ENCODE data around the gene SLC27A5. TPM values are rescaled to one million over a fixed set of nuclear protein-coding genes. Genes with fewer than 3 reads are reported as not detected.
"Not testable (repeated sequence)": the region's sequence is repeated elsewhere in the genome, so short reads cannot be mapped to it uniquely, and the experiment has no call there.

Gene SLC27A5
- total RNA-seq, 1 experiment from 2014 or later, result 24.9 TPM

DNA sequence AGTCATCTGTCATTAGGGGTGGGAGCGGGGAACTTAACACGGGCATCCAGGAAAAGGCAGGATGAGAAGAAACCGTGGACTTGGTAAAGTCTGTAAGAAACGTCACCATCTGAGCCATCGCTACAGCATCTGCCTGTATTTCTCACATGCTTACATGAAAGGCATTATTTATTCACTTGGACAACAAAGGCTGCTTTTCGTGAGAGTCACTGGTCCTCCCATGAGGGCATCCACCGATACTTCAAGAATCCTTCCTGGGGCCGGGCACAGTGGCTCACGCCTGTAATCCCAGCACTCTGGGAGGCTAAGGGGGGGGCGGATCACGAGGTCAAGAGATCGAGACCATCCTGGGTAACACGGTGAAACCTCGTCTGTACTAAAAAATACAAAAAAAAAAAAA lies 19.5 kb downstream of the SLC27A5 start:
- Histone ChIP-seq H3K9me3 (ENCODE audit: low read depth, low read length, poor library complexity, severe bottlenecking) (no peaks in the 10 kb centered on the region), H3K27ac (ENCODE audit: low read depth, low read length, poor library complexity, severe bottlenecking) (no peak overlapping the region), H3K27me3 (replicated peaks; ENCODE audit: insufficient read depth, low read depth, low read length, poor library complexity) (no peaks in the 10 kb centered on the region), H3K4me3 (ENCODE audit: low read depth, low read length, poor library complexity, severe bottlenecking) (no peak overlapping the region), H3K36me3 (ENCODE audit: insufficient read depth, low read length, poor library complexity, severe bottlenecking) (no peaks in the 10 kb centered on the region), H3K4me1 (ENCODE audit: insufficient read depth, low read length, poor library complexity, severe bottlenecking) (no peaks in the 10 kb centered on the region)
- ChIA-PET CTCF (no interaction called here), POLR2A (ENCODE audit: low non-redundant PET) (no interaction called here)
- no peak for DNase-seq (ENCODE audit: low spot score)
- intact Hi-C loops (cut with micrococcal nuclease; ENCODE audit: unreplicated experiment), result no loop called here
- BruUV-seq (replicated peaks), result no TSS peak
- no peak for TF ChIP-seq EZH2 (IDR thresholded peaks at IDR 0.05; ENCODE audit: borderline replicate concordance, low read depth, low read length, poor library complexity, severe bottlenecking)
- TF ChIP-seq, protein P1, sequence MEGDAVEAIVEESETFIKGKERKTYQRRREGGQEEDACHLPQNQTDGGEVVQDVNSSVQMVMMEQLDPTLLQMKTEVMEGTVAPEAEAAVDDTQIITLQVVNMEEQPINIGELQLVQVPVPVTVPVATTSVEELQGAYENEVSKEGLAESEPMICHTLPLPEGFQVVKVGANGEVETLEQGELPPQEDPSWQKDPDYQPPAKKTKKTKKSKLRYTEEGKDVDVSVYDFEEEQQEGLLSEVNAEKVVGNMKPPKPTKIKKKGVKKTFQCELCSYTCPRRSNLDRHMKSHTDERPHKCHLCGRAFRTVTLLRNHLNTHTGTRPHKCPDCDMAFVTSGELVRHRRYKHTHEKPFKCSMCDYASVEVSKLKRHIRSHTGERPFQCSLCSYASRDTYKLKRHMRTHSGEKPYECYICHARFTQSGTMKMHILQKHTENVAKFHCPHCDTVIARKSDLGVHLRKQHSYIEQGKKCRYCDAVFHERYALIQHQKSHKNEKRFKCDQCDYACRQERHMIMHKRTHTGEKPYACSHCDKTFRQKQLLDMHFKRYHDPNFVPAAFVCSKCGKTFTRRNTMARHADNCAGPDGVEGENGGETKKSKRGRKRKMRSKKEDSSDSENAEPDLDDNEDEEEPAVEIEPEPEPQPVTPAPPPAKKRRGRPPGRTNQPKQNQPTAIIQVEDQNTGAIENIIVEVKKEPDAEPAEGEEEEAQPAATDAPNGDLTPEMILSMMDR (conservative IDR thresholded peaks at IDR 0.05; ENCODE audit: low read depth, low read length), result no peak

DNA sequence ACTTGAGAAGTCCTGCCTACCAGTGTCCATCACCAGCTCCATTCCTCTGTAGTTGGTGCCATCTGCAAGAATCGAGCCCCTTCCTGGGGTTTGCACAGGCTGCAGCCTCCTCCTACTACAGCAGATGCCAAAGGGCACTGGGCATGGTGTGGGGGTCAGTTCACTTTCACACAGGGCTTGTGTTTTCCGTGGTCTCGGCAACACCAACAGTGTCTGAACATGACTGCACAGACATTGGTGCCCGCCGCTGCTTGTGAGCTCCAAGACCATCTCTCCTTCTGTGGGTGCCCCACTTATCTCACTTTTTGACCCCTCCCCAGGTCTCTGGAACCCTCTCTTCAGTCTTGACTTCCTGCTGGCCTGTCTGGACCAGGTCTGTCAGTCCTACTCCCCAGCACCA lies 20.4 kb downstream of the SLC27A5 start:
- Histone ChIP-seq H3K36me3 (ENCODE audit: insufficient read depth, low read length, poor library complexity, severe bottlenecking) (no peaks in the 10 kb centered on the region), H3K27me3 (replicated peaks; ENCODE audit: insufficient read depth, low read depth, low read length, poor library complexity) (no peaks in the 10 kb centered on the region), H3K27ac (ENCODE audit: low read depth, low read length, poor library complexity, severe bottlenecking) (no peak overlapping the region), H3K4me3 (ENCODE audit: low read depth, low read length, poor library complexity, severe bottlenecking) (no peak overlapping the region), H3K9me3 (ENCODE audit: low read depth, low read length, poor library complexity, severe bottlenecking) (no peaks in the 10 kb centered on the region), H3K4me1 (ENCODE audit: insufficient read depth, low read length, poor library complexity, severe bottlenecking) (no peaks in the 10 kb centered on the region)
- TF ChIP-seq, protein P1 (conservative IDR thresholded peaks at IDR 0.05; ENCODE audit: low read depth, low read length), result no peak
- TF ChIP-seq EZH2 (IDR thresholded peaks at IDR 0.05; ENCODE audit: borderline replicate concordance, low read depth, low read length, poor library complexity, severe bottlenecking), result no peak
- intact Hi-C loops (cut with micrococcal nuclease; ENCODE audit: unreplicated experiment), result no loop called here
- no TSS peak for BruUV-seq (replicated peaks)
- no peak for DNase-seq (ENCODE audit: low spot score)
- CTCF ChIA-PET, result no interaction called here
- POLR2A ChIA-PET (ENCODE audit: low non-redundant PET), result no interaction called here

DNA sequence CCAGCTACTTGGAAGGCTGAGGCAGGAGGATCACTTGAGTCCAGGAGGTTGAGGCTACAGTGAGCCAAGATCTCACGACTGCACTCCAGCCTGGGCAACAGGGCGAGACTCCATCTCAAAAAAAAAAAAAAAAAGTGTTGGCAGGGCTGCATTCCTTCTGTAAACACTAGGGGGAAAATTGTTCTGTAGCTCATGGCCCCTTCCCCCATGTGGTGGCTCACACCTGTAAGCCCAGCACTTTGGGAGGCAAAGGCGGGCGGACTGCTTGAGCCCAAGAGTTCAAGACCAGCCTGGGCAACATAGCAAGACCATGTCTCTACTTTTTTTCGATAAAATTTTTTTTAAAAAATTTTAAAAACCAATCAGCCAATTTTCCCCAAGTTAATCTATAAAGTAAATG lies 27.4 kb downstream of the SLC27A5 start:
- BruUV-seq (replicated peaks); H3K36me3 ChIP-seq (ENCODE audit: insufficient read depth, low read length, poor library complexity, severe bottlenecking); CTCF ChIA-PET; H3K4me1 ChIP-seq (ENCODE audit: insufficient read depth, low read length, poor library complexity, severe bottlenecking); H3K27ac ChIP-seq (ENCODE audit: low read depth, low read length, poor library complexity, severe bottlenecking); intact Hi-C loops (cut with micrococcal nuclease; ENCODE audit: unreplicated experiment); H3K27me3 ChIP-seq (replicated peaks; ENCODE audit: insufficient read depth, low read depth, low read length, poor library complexity); H3K4me3 ChIP-seq (ENCODE audit: low read depth, low read length, poor library complexity, severe bottlenecking); H3K9me3 ChIP-seq (ENCODE audit: low read depth, low read length, poor library complexity, severe bottlenecking); DNase-seq (ENCODE audit: low spot score): not testable (repeated sequence)
- POLR2A ChIA-PET (ENCODE audit: low non-redundant PET), result interaction anchor here (0.6 kb wide), 1 partner anchor 75 kb away, joined by 17 read pairs; no protein-coding TSS in a partner anchor

DNA sequence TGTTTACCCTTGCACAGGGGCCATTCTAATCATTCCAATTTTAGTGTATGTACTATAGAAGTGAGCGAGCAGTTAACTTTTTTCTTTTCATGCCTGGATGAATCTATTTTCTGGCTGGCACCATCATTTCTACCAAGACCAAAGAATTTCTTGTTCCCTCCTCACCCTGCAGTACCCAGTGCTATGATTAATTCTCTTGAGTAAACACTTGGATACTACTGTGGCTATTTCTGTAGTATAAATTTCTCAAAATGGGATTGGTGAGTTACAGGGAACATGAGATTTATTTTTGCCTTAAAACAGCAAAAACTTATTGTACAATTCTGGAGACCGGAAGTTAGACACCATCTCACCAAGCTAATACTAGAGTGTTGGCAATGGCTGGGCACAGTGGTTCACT lies 28.0 kb downstream of the SLC27A5 start:
- BruUV-seq (replicated peaks), result no TSS peak
- TF ChIP-seq, protein P1 (conservative IDR thresholded peaks at IDR 0.05; ENCODE audit: low read depth, low read length), result no peak
- no peak for TF ChIP-seq EZH2 (IDR thresholded peaks at IDR 0.05; ENCODE audit: borderline replicate concordance, low read depth, low read length, poor library complexity, severe bottlenecking)
- DNase-seq (ENCODE audit: low spot score), result no peak
- no peaks in the 10 kb centered on the region for H3K36me3 ChIP-seq (ENCODE audit: insufficient read depth, low read length, poor library complexity, severe bottlenecking)
- no peaks in the 10 kb centered on the region for H3K4me1 ChIP-seq (ENCODE audit: insufficient read depth, low read length, poor library complexity, severe bottlenecking)
- no peak overlapping the region for H3K27ac ChIP-seq (ENCODE audit: low read depth, low read length, poor library complexity, severe bottlenecking)
- POLR2A ChIA-PET (ENCODE audit: low non-redundant PET), result no interaction called here
- intact Hi-C loops (cut with micrococcal nuclease; ENCODE audit: unreplicated experiment), result no loop called here
- H3K4me3 ChIP-seq (ENCODE audit: low read depth, low read length, poor library complexity, severe bottlenecking), result no peak overlapping the region
- no peaks in the 10 kb centered on the region for H3K9me3 ChIP-seq (ENCODE audit: low read depth, low read length, poor library complexity, severe bottlenecking)
- H3K27me3 ChIP-seq (replicated peaks; ENCODE audit: insufficient read depth, low read depth, low read length, poor library complexity), result no peaks in the 10 kb centered on the region
- CTCF ChIA-PET, result no interaction called here

Data from A673 (cell line).